Mucosa of descending colon (tissue), 3 donors: Measurements from ENCODE around the gene NMNAT3. TPM values are rescaled to one million over a fixed set of nuclear protein-coding genes. Genes with fewer than 3 reads are reported as not detected.

Experiments
- ATAC-seq: fragments of 200-7000 bp; cut with Tn5 transposase; one replicate; pipeline ENCODE4 v1.9.1; 2020; ENCODE audit warnings: mild to moderate bottlenecking, moderate library complexity
- DNase-seq, 3 donors: peaks; one replicate each; pipeline ENCODE4 v3.0.0-alpha.2; 2020
- H3K36me3 ChIP-seq: fragments of 200-600 bp; one replicate; pipeline ENCODE4 v1.8.0; 2021; ENCODE audit warnings: low read depth, mild to moderate bottlenecking
- H3K4me1 ChIP-seq: fragments of 200-600 bp; one replicate; pipeline ENCODE4 v1.8.0; 2021; ENCODE audit warnings: low read depth, mild to moderate bottlenecking
- H3K4me3 ChIP-seq: fragments of 200-600 bp; one replicate; pipeline ENCODE4 v1.8.0; 2021; ENCODE audit warnings: mild to moderate bottlenecking
- H3K9me3 ChIP-seq: fragments of 200-600 bp; one replicate; pipeline ENCODE4 v1.8.0; 2021; ENCODE audit warnings: mild to moderate bottlenecking
- CTCF ChIP-seq: fragments of 200-600 bp; IDR thresholded peaks from one replicate; pipeline ENCODE4 v1.8.0; 2022; ENCODE audit warnings: antibody characterized with exemption, mild to moderate bottlenecking
- intact Hi-C, 2 donors: fragments of 100-400 bp; cut with DNase I in 1 of 2; cut with micrococcal nuclease in 1 of 2; formaldehyde crosslinking; loops; one replicate each; pipeline versions ENCODE4 v1.11.0 to v1.11.1; 2022; cut with DNase I, micrococcal nuclease
- total RNA-seq, 3 donors: library from RNA; stranded (reverse); fragmentation: NEBNext Ultra II Directional in 2 of 3; extraction: Animal tissue kit (Norgen Biotek cat#: 25700) in 2 of 3; gene quantifications; one replicate each; pipeline versions ENCODE4 v1.2.1 to v1.2.4, GENCODE V29; 2021 to 2023
- donor health status: DM: no; HTN: no; CAD: no; lungs with moderate emphysema.
- donor health status: DM: no; HTN: no; CAD: no.
- donor health status: DM: no; HTN: yes; CAD: no.

The NMNAT3 gene
- total RNA-seq, 3 donors from 2014 or later: 7.9 to 11.9 (median 10.7) TPM

GRCh38 chr3:139577346-139577745, 100.4 kb downstream of the NMNAT3 start:
- H3K9me3 ChIP-seq: no peaks in the 10 kb centered on the region
- H3K4me3 ChIP-seq: no peak overlapping the region
- H3K4me1 ChIP-seq: no peaks in the 10 kb centered on the region
- H3K36me3 ChIP-seq: no peaks in the 10 kb centered on the region
- DNase-seq: no peak
- ATAC-seq: no peak
- intact Hi-C loops: no loop called here
- no peak for TF ChIP-seq CTCF

GRCh38 chr3:139574026-139574947, 103.5 kb downstream of the NMNAT3 start:
- Histone ChIP-seq H3K36me3 (no peaks in the 10 kb centered on the region), H3K9me3 (no peaks in the 10 kb centered on the region), H3K4me1 (no peaks in the 10 kb centered on the region), H3K4me3 (no peak overlapping the region)
- TF ChIP-seq CTCF: no peak
- intact Hi-C loops: no loop called here
- DNase-seq (peak in 2 of 3 donors; percentile 21 to 31), ATAC-seq (no peak)

- H3K9me3 ChIP-seq: no peaks in the 10 kb centered on the region
- H3K36me3 ChIP-seq: no peaks in the 10 kb centered on the region
- DNase-seq (no peak), ATAC-seq (no peak)
- TF ChIP-seq CTCF: no peak
- intact Hi-C loops: no loop called here
- H3K4me1 ChIP-seq: no peaks in the 10 kb centered on the region
- H3K4me3 ChIP-seq: no peak overlapping the region
These were observed 104.7 kb downstream of the NMNAT3 start for GRCh38 chr3:139572847-139573672.

GRCh38 chr3:139571711-139572110, 106.1 kb downstream of the NMNAT3 start:
- DNase-seq (no peak), ATAC-seq (no peak)
- no peak overlapping the region for H3K4me3 ChIP-seq
- H3K9me3 ChIP-seq: no peaks in the 10 kb centered on the region
- intact Hi-C loops: no loop called here
- TF ChIP-seq CTCF: no peak
- no peaks in the 10 kb centered on the region for H3K4me1 ChIP-seq
- H3K36me3 ChIP-seq: no peaks in the 10 kb centered on the region

- no peak overlapping the region for H3K4me3 ChIP-seq
- intact Hi-C loops: loop anchor here (5.0 to 10.0 kb wide), 2 partner anchors 137 to 140 kb away; no protein-coding TSS in a partner anchor
- no peak for TF ChIP-seq CTCF
- ATAC-seq (peak; percentile 37), DNase-seq (peak in 1 of 3 donors; percentile 9)
- H3K4me1 ChIP-seq: no peaks in the 10 kb centered on the region
- no peaks in the 10 kb centered on the region for H3K9me3 ChIP-seq
- no peaks in the 10 kb centered on the region for H3K36me3 ChIP-seq
These were observed 113.4 kb downstream of the NMNAT3 start for GRCh38 chr3:139564294-139564861.
